Activated CD8-positive, alpha-beta memory T cell treated with anti-CD3 and anti-CD28 coated beads for 4 hours (primary cell): ENCODE measurements around the gene CD79A.

Experiments used
- DNase-seq, 2 donors: peaks; one replicate each; pipeline ENCODE4 v3.0.0-alpha.2; 2020; ENCODE audit warnings: low read depth in 2 of 2

Gene CD79A

GRCh38 chr19:41883821-41884733 lies 7.0 kb downstream of the CD79A start:
- peak; percentile 79 to 83 for DNase-seq

- DNase-seq: peak in 1 of 2 donors; percentile 49
Measured at GRCh38 chr19:41886761-41887710, 10.0 kb downstream of the CD79A start.

DNA sequence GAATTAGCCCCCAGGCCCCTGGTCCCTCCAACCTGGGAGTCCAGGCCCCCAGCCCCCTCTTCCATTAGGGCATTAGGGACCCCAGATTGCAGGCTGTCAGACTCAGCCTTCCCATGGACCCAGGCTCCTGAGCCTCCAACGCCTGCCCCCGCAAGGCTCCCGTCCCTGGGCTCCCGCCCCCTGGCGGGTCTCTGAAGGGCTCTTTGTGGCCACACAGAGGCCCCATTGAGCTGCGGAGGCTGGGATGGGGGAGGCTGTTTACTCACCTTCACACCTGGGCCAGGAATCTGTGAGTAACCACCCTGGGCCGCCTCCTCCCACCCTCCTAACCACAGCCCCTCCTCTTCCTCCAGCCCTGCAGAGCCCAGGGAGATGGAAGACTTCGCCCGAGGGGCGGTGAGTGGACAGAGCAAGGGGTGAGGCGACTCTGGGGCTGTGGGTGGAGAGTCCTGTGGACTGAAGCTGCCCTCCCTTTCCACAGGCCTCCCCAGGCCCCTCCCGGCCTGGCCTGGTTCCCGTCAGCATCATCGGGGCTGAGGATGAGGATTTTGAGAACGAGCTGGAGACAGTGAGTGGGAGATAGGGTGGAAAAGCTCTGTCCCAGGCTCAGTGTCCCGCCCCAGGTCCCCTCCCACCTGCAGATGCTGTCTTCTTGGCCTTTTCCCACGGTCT lies 10.8 kb downstream of the CD79A start:
- DNase-seq: peak; percentile 85 to 87

- no peak for DNase-seq
Measured at GRCh38 chr19:41888926-41889325, 11.8 kb downstream of the CD79A start.

GRCh38 chr19:41889896-41890295 lies 12.8 kb downstream of the CD79A start:
- no peak for DNase-seq

DNA sequence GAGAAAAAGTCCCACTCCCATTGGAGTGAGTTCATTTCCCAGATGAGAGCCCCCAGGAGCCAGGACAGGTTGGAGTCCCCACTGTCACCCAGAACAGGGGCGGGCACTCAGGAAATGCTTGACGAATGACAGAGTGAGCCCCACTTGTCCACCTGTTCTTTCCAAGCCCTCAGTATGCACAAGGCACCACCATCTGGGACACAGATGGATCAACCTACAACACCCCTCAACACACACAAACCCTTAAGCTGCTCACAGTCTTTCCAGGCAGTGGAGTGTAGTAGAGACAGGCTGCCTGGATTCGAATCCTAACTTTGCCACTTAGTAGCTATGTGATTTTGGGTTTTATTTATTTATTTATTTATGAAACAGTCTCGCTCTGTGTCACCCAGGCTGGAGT lies 13.9 kb downstream of the CD79A start:
- no peak for DNase-seq

DNA sequence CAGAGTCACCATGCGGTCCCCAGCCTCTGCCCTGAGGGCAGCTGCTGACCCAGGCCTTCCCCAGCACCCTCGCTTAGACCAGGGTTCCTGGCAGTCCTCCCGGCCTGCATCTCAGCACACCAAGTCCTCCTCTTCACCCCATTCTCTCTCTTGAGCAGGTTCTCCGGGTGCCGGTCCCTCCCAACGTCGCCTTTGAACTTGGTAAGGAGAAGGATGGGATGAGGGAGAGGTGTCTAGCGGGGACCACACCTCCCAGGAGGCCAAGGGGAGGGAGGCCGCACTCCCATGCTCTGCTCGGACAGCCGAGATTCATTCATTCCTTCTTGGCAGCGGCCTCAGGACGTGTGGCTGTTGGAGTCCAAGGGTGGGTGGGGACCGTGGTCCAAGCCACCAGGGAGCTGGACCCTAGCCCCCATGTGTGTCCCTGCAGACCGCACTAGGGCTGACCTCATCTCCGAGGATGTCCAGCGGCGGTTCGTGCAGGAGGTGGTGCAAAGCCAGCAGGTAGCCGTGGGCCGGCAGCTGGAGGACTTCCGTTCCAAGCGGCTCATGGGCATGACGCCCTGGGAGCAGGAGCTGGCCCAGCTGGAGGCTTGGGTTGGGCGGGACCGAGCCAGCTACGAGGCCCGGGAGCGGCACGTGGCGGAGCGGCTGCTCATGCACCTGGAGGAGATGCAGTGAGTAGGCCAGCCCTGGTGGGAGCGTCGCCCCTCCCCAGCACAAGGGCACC lies 15.3 kb downstream of the CD79A start:
- no peak for DNase-seq

GRCh38 chr19:41893899-41894298 lies 16.8 kb downstream of the CD79A start:
- DNase-seq: no peak

DNA sequence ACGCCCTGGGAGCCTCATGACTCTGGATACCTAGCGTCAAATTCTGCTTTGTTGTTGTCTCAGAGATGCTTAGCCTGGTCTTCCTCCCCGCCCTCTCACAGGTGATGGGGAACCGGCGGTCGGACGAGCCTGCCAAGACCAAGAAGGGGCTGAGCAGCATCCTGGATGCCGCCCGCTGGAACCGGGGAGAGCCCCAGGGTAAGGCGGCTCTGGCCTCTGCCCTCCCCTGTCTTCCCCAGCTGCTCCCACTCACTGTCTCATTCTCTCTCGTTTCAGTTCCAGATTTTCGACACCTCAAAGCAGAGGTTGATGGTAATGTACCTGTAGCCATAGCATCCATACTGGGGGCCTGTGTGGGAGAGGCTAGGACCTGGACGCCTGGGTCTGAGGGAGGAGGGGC lies 17.3 kb downstream of the CD79A start:
- no peak for DNase-seq

DNA sequence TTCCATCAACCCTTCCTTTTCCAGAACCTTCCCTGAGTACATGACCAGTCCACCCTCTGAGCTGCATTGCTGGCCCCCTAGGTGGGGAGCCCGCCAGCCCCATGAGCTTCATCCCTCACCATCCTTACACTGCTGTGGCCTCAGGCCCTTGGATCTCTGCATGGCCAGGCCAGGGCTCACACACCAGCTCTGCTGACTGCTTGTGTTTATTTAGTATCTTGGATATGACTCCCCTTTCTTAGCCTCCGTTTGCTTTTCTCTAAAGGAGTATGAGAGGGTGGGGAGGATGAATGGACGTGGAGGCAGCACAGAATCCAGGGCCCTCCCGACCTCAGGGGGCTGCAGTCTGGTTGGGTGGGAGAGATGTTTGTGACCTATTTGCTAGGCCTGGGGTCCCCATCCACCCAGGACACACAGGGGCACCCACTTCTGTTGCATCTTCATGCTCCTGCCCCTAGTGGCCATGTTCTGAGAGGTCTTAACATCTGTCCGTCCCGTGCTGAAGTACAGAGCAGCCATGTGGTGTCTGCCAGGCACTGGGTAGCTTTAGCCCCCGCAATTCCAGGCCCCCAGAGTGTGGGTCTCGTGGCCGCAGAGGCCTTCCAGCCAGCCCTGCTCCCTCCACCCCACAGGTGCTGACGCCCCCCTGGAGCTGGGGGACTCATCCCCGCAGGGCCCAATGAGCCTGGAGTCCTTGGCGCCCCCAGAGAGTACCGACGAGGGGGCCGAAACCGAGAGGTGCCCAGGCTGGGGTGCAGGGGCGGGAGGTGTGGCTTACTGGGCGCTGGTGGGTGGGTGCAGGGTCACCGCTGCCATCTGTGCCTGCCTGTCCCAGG lies 18.9 kb downstream of the CD79A start:
- no peak for DNase-seq

DNA sequence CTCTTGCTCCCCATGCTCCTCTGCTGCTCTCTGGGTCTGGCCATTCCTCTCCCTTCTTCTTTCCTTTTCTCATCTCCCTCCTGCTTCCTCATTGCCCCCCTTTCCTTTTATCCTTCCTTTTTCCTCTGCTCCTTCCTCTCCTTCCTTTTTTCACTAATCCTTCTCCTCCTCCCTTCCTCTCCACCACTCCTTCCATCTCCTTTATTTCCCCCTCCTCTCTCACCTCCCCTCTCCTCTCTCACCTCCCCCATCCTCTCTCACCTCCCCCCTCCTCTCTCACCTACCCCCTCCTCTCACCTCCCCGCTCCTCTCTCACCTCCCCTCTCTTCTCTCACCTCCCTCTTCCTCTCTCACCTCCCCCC lies 19.5 kb downstream of the CD79A start:
- DNase-seq: no peak

DNA sequence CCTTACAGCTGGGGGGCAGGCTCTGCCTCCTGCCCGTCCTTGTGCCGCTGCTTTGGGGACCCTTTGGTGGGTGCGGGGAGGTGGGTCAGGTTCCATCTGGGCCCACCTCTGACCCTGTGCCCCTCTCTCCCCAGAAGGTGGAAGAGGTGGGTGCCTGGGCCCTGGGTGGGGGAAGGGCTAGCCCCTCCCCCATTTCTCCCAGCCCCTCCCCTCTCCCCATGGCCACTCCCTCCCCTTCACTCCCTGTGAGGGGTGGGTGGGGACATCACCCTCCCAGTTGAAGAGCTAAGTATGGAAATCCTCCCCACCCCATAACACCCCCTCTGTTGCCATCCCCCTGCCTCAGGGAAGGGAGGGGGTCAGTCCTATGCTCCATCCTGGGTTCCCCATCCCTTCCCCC lies 20.1 kb downstream of the CD79A start:
- no peak for DNase-seq

DNA sequence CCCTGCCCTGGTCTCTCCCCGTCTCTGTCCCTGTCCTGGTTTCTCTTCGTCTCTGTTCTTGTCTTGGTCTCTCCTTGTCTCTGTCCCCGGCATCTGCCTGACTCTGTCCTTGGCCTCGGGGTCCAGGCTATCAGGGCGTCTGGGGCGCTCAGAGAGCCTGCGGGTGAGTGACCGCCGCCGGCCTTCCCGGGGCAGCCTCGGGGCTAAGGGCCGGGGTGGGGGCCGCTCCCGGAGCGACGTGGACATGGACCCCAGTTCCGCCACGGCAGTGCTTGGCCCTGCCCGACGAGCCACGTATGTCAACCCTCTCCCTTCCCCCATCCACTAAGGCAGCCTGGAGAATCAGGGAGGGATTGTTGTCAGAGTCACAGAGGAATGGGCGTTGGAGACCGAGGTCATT lies 20.7 kb downstream of the CD79A start:
- no peak for DNase-seq

DNA sequence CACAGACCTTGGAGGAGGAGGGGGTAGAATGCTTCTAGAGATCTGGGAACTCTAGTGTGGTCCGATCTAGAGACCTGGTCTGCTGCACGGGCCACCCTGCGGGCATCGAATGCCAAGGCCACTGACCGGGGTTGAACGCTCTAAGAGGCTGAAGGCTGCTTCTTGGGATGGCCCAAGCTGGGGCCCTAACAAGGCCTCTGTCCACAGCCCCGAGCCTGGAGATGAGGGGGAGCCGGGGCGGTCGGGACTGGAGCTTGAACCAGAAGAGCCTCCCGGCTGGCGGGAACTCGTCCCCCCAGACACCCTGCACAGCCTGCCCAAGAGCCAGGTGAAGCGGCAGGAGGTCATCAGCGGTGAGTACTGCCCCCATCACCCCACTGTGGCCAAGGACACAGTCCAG lies 21.2 kb downstream of the CD79A start:
- DNase-seq: no peak

DNA sequence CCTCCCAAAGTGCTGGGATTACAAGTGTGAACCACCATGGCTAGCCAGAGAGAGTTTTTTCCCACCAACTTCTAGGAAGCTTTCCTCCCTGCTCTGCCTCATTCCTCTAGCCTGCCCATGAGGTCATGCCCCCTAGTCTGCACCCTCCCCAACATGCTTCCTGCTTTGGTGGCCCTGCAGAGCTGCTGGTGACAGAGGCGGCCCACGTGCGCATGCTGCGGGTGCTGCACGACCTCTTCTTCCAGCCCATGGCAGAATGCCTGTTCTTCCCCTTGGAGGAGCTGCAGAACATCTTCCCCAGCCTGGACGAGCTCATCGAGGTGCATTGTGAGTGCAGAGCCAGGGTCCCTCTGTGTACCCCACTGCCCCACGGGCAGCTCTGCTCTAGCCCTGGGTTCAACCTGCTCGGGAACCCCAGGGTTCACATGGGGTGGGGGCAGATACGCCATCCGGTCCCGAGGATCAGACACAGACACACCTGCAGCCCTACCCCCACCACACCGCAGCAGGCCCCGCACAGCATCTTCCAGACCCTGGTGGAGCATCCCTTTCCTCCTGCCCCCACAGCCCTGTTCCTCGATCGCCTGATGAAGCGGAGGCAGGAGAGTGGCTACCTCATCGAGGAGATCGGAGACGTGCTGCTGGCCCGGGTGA lies 24.8 kb downstream of the CD79A start:
- no peak for DNase-seq

DNA sequence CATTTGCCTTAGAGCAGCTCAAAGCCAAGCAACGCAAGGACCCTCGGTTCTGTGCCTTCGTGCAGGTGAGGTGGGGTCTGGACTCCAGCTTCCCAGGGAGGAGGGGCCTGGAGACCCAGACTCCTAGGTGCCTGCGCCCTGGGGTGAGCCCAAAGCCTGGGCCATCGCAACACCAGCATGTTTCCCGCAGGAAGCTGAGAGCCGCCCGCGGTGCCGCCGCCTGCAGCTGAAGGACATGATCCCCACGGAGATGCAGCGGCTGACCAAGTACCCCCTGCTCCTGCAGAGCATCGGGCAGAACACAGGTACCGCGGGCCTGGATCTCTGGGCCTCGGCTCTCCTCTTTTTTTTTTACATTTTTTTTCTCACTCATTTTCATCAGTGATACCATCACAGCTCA lies 25.5 kb downstream of the CD79A start:
- no peak for DNase-seq

GRCh38 chr19:41903193-41903953 lies 26.3 kb downstream of the CD79A start:
- no peak for DNase-seq

GRCh38 chr19:41904118-41904870 lies 27.2 kb downstream of the CD79A start:
- no peak for DNase-seq
